GM19397 (cell line): ENCODE data around the gene PAM16.

Experiments used
- ATAC-seq: cut with Tn5 transposase; IDR thresholded peaks from one replicate; pipeline ENCODE4 v1.9.1; 2021; ENCODE audit warnings: mild to moderate bottlenecking, moderate library complexity; ENCODE audit not compliant: unreplicated experiment

PAM16 gene

DNA sequence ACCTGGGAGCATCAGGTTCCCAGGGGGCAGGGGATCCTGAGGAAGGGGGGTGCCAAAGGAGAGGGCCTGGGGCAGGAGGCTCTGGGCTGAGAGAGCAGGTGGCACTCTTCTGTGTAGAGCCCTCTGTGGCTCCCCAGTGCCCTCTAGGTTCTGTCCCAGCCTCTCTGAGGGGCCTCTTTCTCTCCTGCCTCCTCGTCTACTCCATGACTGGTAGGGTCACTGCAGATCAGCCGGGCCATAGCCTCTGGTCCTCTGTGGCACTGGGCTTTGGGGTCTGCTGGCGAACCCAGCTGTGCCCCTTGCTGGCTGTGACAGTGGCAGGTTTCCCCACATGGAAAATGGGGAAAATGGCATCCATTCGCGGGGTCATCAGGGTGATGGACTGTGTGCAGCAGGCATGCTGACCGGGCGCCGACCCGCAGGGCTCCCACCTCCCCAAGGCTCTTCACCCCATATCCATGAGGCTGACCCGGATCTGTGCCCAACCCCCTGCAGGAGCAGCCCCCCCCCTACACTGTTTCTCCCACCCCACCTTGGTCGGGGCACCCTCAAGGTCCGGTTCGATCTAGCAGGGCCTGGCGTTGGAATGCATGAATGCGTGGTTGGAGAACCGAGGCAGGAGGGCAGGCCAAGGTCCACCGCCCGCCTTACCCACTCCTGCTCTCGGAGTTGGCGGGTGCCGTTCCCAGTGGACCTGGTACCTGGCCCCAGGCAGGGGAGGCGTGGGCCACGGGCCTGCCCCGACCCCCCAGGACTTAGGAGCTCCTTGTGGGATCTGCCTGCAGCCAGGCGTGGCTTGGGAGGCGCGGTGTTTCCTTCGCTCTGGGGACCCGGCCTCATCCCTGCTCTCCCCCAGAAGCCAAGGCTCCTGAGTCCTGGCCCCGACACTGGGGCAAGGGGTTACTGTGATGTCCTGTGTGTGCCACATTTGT is 28.7 kb downstream of the PAM16 start:
- no peak for ATAC-seq

DNA sequence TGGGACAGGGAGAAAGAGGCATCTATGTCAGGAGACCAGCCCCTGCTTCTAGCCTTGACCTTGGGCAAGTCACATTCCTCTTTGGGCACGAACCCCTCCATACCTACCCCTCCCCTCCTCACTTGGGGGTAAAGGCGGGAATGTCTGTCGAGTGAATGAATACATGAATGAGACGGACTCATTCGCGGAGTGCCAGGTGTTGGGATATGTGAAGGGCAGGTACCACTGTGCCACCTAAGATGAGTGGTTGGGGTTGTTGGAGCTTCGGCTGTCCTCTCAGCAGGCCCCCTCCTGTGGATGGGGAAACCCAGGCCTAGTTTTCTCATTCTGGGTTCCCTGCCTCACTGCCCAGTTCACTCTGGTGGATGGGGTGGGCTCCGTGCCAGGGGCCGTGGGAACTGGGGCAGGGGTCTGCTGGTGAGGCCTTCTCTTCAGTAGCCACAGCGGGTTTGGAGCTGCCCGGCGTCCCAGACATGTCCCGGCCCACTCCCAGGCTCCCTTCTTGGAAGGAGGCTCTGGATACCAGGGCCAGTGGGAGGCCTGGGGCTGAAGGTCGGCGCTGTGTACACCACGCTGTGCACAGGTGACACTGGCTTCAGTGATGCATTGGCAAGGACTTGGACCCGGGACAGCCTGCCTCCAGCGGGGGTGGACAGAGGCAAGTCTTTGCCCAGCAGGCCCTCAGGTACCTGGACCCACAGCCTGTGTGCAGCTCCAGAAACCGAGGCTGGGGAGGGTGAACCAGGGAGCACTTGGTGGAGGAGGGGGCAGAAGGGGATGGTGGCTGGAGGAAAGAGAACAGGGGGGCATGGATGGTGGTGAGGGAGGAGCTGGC is 29.6 kb downstream of the PAM16 start:
- no peak for ATAC-seq

- no peak for ATAC-seq
Observed at GRCh38 chr16:4320571-4321137, 30.5 kb downstream of the PAM16 start.

DNA sequence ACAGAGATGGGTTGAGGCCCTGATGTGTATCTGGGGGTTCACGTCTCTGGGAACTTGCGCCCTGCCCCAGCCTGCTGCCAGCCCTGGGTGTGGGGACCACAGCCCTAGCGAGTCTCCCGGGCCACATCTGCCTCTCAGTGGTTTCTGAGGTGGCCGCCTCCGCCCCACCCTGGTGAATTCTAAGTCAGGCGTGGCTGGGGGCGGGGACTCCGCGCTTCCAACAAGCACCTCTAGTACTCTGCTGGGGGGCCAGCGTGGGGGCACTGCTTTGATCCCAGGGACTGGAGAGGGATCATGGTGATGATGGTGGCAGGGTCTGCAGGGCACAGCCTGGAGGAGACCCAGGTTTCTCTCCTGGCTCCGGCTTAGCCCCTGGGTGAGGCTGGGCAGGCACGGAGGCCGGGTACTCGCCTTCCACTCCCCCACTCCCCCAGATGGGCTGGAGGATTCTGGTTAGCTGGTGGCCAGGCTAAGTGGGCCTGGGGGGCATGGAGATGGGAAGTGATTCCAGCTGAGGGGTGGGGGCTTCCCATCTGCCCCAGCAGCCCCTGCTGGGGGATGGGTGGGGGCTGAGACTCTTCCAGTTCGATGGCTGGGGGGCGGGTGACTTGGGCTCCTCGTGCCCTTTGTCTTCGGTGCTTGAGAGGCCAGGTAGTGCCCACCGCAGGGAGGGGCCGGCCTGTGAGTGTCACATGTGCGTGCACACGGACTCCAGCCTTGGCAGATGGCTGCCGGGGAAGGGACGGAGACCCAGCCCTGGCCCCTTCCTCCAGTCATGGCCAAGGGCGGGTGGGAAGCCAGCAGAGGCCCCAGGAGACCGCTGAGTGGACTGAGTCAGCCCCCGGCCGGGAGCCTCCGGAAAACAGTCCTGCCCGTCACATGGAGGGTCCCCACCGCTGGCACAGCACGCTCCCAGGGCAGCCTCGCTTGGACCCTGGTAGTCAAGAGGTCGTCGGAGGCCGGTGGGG is 31.4 kb downstream of the PAM16 start:
- no peak for ATAC-seq

GRCh38 chr16:4318967-4319366 is 32.2 kb downstream of the PAM16 start:
- ATAC-seq = no peak

DNA sequence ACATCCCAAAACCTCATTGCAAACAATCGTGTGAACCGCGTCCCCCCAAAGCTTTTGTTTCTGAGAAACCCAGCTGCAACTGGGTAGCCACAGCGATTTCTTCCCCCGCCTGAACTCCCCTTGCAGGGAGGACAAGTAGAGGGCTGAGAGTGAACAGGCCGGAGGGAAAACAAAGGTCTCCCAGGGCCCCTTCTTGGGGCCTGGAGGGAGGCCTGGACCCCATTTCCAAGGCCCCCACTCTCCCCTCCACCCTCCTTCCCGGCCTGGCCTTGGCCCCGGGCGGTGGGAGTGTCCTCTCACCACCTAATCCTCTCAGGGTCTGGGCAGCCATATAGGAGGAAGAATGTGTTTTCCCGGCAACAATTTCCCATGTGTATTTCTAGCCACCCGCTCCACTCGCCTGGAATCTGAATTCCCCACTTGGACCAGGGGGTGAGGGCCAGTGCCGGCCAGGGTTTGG is 32.6 kb downstream of the PAM16 start:
- ATAC-seq = no peak

- ATAC-seq = no peak
Observed at GRCh38 chr16:4317532-4318450, 33.3 kb downstream of the PAM16 start.

GRCh38 chr16:4316864-4317531 is 34.1 kb downstream of the PAM16 start:
- ATAC-seq = no peak

- ATAC-seq = no peak
Observed at GRCh38 chr16:4316108-4316863, 34.8 kb downstream of the PAM16 start.

DNA sequence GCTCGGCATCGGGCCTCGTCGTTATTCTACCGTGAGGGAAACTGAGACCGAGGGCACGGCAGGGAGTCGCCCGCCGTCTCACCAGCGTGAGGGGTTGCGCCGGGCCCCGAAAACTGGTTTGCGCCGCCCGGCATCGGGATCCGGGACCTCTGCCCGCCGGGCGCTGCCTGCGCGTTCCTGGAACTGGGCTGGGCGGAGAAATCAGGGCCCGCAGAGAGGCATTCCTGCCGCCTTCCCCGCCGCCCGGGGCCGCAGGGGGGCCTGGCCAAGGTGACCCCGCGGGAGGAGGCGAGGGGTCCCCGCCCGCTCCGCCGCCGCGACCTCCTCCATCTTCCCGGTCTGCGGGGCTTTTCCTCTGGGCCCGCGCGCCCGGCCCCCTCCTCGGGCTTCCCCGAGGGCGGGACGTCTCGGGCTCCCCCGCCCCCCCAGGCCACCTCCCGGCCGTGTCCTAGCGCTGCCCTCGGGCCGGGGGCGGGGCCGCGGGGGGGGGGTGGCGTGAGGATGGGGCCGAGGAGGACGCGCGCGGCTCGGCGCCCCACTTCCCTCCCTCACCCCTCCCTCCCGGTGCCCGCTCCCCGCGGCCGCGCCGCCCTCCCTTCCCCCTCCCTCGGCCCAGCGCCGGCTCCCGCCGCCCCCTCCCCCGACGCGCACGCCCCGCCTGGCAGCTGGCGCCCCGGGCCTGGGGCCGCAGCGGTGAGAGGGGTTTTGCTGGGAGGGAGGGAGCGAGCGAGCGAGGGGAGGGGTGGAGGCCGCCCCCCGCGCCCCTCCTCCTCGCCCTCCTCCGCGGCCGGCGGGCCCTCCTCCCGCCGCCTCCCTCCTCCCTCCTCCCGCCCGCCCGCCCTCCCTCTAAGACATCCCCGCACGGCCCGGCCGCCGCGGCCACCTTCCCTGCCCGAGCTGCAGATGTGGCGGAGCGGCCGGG is 35.7 kb downstream of the PAM16 start, which contains the start of gene GLIS2:
Gene GLIS2, plus strand, starts transcription at position 882 of the 922 bp plus-strand sequence. CDS start 16,214 bp downstream, outside the sequence.
- no peak for ATAC-seq

DNA sequence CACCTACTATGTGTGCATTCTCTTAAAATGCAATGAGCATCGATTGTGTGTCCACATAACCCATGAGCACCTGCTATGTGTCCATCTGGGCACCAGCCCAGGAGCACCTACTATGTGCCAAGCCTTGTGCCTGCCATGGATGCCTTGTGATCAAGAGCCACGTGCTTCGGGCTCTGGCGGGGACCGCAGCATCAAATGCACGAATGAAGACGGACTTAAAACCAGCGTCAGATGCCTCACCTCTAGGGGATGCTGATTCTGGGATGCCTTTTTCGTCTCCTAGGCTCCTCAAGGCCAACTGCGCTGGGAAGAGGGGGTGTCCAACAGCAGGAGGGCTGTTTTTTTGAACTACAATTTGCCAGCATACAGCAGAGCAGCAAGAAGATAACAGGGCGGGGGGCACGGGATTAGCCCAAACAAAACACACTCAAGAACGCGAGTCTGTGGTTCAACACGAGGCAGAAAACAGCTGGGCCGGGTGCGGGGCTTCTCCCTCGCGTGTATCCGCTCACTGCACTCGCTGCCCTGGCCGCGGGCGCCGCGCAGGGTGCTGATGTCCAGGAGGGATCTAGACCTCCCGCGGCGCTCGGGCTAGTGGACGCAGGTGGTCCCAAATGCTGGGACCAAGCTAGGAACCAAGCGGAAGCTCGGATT is 36.5 kb downstream of the PAM16 start:
- no peak for ATAC-seq

DNA sequence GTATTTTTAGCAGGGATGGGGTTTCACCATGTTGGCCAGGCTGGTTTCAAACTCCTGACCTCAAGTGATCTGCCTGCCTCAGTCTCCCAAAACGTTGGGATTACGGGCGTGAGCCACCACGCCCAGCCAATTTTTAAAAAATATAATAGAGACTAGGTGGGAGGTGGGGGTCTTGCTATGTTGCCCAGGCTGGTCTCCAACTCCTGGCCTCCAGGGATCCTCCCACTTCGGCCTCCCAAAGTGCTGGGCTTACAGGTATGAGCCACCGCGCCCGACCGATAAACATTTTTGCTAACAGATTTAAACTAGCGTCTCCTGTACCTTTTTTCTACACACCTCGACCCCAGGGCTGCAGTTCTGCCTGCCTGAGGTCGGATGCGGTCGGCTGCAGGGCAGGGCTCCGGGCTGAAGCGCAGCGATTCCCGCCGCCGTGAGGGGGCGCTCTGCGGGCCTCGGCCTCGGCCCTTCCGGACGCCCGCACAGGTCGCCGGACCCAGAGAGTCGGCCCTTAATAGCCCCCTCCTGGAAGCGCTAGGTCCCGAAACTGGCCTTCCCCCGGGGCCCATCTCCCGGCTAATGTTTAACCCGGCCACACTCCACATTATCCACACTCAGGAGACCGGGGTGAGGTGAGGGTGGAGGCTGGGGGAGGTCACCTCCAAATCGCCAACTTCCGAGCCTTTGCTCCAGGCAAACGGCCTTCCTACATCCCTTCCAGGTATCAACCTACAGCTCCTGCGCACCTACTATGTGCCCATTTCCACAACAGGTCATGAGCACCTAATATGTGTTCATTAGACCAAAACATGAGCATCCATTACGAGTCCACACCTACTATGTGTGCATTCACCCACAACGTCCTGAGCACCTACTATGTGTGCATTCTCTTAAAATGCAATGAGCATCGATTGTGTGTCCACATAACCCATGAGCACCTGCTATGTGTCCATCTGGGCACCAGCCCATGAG is 37.3 kb downstream of the PAM16 start:
- no peak for ATAC-seq

- no peak for ATAC-seq
Observed at GRCh38 chr16:4309833-4310266, 41.3 kb downstream of the PAM16 start.

GRCh38 chr16:4309102-4309832 is 41.9 kb downstream of the PAM16 start:
- ATAC-seq = no peak
